Measurements from ENCODE around the gene ITPR2.

- TF ChIP-seq CTCF (IDR thresholded peaks at IDR 0.05) (no peak), POLR2A (IDR thresholded peaks at IDR 0.05) (no peak), POLR2AphosphoS5 (IDR thresholded peaks at IDR 0.05; ENCODE audit: insufficient read depth in 1 of 2, low read depth in 1 of 2) (no peak)
These were observed 318.6 kb downstream of the ITPR2 start for GRCh38 chr12:26514364-26514763.
